ENCODE results near the gene CARD19.

DNA sequence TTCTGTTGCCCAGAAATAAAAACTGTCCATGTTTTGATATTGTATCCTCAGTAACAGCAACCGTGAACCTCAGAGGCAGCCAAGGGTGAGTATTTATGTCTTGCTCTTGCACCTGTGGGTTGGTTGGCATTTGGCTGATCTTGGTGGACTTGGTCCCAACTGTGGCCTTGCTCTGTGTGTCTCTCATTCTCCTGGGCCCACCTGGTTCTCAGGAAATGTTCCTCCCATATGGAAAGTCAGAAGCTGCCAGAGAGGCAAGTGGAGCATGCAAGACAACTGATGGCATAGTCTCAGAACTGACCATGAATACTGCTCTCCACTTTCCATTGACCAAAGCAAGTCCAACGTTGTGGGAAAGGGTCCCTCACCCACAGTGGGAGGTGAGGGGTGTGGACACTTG is 51.6 kb downstream of the CARD19 start:
- TF ChIP-seq TAF1 (IDR thresholded peaks at IDR 0.05; ENCODE audit: low read depth) (no peak), YY1 (IDR thresholded peaks at IDR 0.05; ENCODE audit: low read depth) (no peak)
- TF ChIP-seq, protein P1, sequence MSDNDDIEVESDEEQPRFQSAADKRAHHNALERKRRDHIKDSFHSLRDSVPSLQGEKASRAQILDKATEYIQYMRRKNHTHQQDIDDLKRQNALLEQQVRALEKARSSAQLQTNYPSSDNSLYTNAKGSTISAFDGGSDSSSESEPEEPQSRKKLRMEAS (IDR thresholded peaks at IDR 0.05) = no peak
